ENCODE measurements around the gene NFATC1.

DNA sequence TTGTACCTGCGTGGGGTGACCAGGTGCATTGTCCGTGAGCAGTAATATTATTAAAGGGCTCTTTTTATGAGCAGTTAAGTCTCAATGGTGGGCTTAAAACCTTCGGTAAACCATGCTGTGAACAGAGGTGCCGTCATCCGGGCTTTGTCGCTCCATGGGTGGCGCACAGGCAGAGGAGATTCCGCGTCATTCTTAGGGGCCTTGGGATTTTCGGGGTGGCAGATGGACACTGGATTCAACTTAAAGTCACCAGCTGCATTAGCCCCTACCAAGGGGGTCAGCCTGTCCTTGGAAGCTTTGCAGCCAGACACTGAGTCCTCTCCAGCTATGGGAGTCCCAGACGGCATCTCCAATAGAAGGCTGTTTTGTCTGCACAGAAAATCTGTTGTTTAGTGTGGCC lies 107.7 kb downstream of the NFATC1 start:
- TF ChIP-seq, protein P1, sequence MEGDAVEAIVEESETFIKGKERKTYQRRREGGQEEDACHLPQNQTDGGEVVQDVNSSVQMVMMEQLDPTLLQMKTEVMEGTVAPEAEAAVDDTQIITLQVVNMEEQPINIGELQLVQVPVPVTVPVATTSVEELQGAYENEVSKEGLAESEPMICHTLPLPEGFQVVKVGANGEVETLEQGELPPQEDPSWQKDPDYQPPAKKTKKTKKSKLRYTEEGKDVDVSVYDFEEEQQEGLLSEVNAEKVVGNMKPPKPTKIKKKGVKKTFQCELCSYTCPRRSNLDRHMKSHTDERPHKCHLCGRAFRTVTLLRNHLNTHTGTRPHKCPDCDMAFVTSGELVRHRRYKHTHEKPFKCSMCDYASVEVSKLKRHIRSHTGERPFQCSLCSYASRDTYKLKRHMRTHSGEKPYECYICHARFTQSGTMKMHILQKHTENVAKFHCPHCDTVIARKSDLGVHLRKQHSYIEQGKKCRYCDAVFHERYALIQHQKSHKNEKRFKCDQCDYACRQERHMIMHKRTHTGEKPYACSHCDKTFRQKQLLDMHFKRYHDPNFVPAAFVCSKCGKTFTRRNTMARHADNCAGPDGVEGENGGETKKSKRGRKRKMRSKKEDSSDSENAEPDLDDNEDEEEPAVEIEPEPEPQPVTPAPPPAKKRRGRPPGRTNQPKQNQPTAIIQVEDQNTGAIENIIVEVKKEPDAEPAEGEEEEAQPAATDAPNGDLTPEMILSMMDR (IDR thresholded peaks at IDR 0.05), result no peak
- no peak for TF ChIP-seq POLR2A (IDR thresholded peaks at IDR 0.05)

Data from esophagus squamous epithelium (tissue), 4 donors.